Psoas muscle (tissue), 8 donors: ENCODE results near the gene HOXD3. TPM values are rescaled to one million over a fixed set of nuclear protein-coding genes. Genes with fewer than 3 reads are reported as not detected.

Experiments
- ATAC-seq, 4 donors: fragments of 200-7000 bp; cut with Tn5 transposase; one replicate each; pipeline ENCODE4 v1.9.1; 2020; ENCODE audit warnings: moderate library complexity in 3 of 4, mild to moderate bottlenecking in 2 of 4
- DNase-seq, 2 donors: peaks; one replicate each; pipeline ENCODE4 v3.0.0-alpha.2; 2020
- H3K27ac ChIP-seq: fragments of 200-600 bp; one replicate; pipeline ENCODE4 v1.8.0; 2022
- H3K27me3 ChIP-seq, 3 donors: fragments of 200-600 bp in 1 of 3; one replicate each; pipeline versions ENCODE4 v1.6.1 to v1.8.0; 2013 to 2022; ENCODE audit warnings: low read length in 2 of 3, mild to moderate bottlenecking in 2 of 3, moderate library complexity in 1 of 3; ENCODE audit not compliant: insufficient read depth in 3 of 3
- H3K36me3 ChIP-seq, 2 donors: fragments of 200-600 bp in 1 of 2; one replicate each; pipeline versions ENCODE4 v1.6.1 to v1.8.0; 2013 to 2022; ENCODE audit warnings: low read depth in 1 of 2, mild to moderate bottlenecking in 1 of 2, moderate library complexity in 1 of 2; ENCODE audit not compliant: insufficient read depth in 1 of 2
- H3K4me1 ChIP-seq: fragments of 200-600 bp; one replicate; pipeline ENCODE4 v1.8.0; 2022
- H3K4me3 ChIP-seq: fragments of 200-600 bp; one replicate; pipeline ENCODE4 v1.8.0; 2022; ENCODE audit warnings: mild to moderate bottlenecking
- H3K9me3 ChIP-seq: fragments of 200-600 bp; one replicate; pipeline ENCODE4 v1.8.0; 2022
- CTCF ChIP-seq: fragments of 200-600 bp; IDR thresholded peaks from one replicate; pipeline ENCODE4 v1.8.0; 2022; ENCODE audit warnings: antibody characterized with exemption
- WGBS, 3 donors: extraction: QIAGEN DNeasy Blood & Tissue Kit; methylation state at CpG; one replicate each; pipeline versions ENCODE4 v1.1.6 to v1.1.7; 2013; 5-methylcytosine and 5-hydroxymethylcytosine counted together
- intact Hi-C, 2 donors: fragments of 100-400 bp; cut with DNase I; formaldehyde crosslinking; loops; one replicate each; pipeline versions ENCODE4 v1.11.0 to v1.14.2; 2022
- polyA plus RNA-seq, 3 donors: library from polyadenylated mRNA; stranded (reverse); fragments of 200-250 nt; gene quantifications; one replicate each; pipeline ENCODE4 v1.2.3, GENCODE V29; 2013
- total RNA-seq, 4 donors: library from RNA; stranded (reverse); fragmentation: NEBNext Ultra II Directional in 2 of 4; extraction: Animal tissue kit (Norgen Biotek cat#: 25700) in 2 of 4; gene quantifications; one replicate each; pipeline versions ENCODE4 v1.2.1 to v1.2.4, GENCODE V29; 2021 to 2023
- donor health status: healthy with polysubstance abuse.
- donor health status: DM: no; HTN: no; CAD: no; lungs with moderate emphysema.
- donor health status: Bipolar disorder and iron deficiency.
- donor health status: healthy.
- donor health status: DM: yes; HTN: yes; CAD: no.
- donor health status: DM: no; HTN: no; CAD: no.
- donor health status: DM: no; HTN: no; CAD: no.
- donor health status: DM: yes; HTN: yes; CAD: no.

HOXD3 gene
- total and polyA plus RNA-seq, 7 donors: 0.64 to 3.8 (median 1.1) TPM

- no peaks in the 10 kb centered on the region for H3K36me3 ChIP-seq
- H3K27me3 ChIP-seq: peaks cover 0 to 55% (median 6%) of the 10 kb centered on the region in 3 donors
- no peaks in the 10 kb centered on the region for H3K4me1 ChIP-seq
- peak within 1 kb of the TSS; percentile 85 for H3K4me3 ChIP-seq
- DNase-seq: peak in 1 of 2 donors; percentile 37
- no peaks in the 10 kb centered on the region for H3K9me3 ChIP-seq
- WGBS, 3 donors: 1% methylated on average over 53 to 68 of the region's 68 CpGs
- TF ChIP-seq CTCF: no peak
- no peak within 1 kb of the TSS for H3K27ac ChIP-seq
- peak; percentile 80 to 97 (median 92) for ATAC-seq
- intact Hi-C loops: no loop called here
These were observed 31.0 kb downstream of the HOXD3 start, which contains the start of gene HOXD1 for GRCh38 chr2:176187899-176188773. Gene HOXD1 (plus strand): TSS chr2:176188668. CDS start chr2:176188802, 134 bp downstream.

- no peak for TF ChIP-seq CTCF
- Histone ChIP-seq H3K27me3 (peaks cover 0 to 60% (median 6%) of the 10 kb centered on the region in 3 donors), H3K4me1 (no peaks in the 10 kb centered on the region), H3K27ac (no peak overlapping the region), H3K36me3 (no peaks in the 10 kb centered on the region), H3K4me3 (peak overlapping the region; percentile 85), H3K9me3 (no peaks in the 10 kb centered on the region)
- ATAC-seq: peak; percentile 24 to 46 (median 36)
- intact Hi-C loops: no loop called here
- 3% methylated on average over 58 to 98 of the region's 98 CpGs for WGBS, 3 donors
- no peak for DNase-seq
These were observed 31.9 kb downstream of the HOXD3 start for GRCh38 chr2:176188774-176189680.

DNA sequence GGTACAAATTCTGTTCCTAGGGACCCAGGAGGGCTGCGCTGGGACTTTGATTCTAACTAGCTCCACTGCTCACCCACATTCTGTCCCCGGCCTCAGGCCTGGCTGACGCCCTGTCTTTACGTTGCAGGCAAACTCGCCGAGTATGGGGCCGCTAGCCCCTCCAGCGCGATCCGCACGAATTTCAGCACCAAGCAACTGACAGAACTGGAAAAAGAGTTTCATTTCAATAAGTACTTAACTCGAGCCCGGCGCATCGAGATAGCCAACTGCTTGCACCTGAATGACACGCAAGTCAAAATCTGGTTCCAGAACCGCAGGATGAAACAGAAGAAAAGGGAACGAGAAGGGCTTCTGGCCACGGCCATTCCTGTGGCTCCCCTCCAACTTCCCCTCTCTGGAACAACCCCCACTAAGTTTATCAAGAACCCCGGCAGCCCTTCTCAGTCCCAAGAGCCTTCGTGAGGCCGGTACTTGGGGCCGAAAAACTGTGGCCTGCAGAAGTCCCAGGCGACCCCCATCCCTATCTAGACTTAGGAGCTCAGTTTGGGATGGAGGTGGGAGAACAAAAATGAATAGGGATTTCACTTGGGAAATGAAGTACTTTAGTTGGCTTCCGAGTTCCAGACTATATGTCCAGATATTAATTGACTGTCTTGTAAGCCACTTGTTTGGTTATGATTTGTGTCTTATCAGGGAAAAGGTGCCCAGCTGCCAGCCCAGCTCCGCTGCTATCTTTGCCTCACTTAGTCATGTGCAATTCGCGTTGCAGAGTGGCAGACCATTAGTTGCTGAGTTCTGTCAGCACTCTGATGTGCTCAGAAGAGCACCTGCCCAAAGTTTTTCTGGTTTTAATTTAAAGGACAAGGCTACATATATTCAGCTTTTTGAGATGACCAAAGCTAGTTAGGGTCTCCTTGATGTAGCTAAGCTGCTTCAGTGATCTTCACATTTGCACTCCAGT, 32.9 kb downstream of the HOXD3 start:
- H3K4me1 ChIP-seq: no peaks in the 10 kb centered on the region
- DNase-seq: no peak
- no peak for TF ChIP-seq CTCF
- ATAC-seq: no peak
- 54 to 60% (median 57%) methylated on average over 28 of the region's 28 CpGs for WGBS, 3 donors
- no peak overlapping the region for H3K27ac ChIP-seq
- no peaks in the 10 kb centered on the region for H3K9me3 ChIP-seq
- H3K4me3 ChIP-seq: peak overlapping the region; percentile 85
- peaks cover 0 to 66% (median 6%) of the 10 kb centered on the region in 3 donors for H3K27me3 ChIP-seq
- no peaks in the 10 kb centered on the region for H3K36me3 ChIP-seq
- intact Hi-C loops: no loop called here

GRCh38 chr2:176192351-176192750, 35.2 kb downstream of the HOXD3 start:
- Histone ChIP-seq H3K27me3 (peaks cover 0 to 70% (median 6%) of the 10 kb centered on the region in 3 donors), H3K4me1 (no peaks in the 10 kb centered on the region), H3K4me3 (no peak overlapping the region), H3K27ac (no peak overlapping the region), H3K36me3 (no peaks in the 10 kb centered on the region), H3K9me3 (no peaks in the 10 kb centered on the region)
- DNase-seq (no peak), ATAC-seq (no peak)
- intact Hi-C loops: no loop called here
- 41 to 54% (median 45%) methylated on average over 1 of the region's 1 CpG for WGBS, 3 donors
- no peak for TF ChIP-seq CTCF
